HG02623 (cell line): Measurements from ENCODE around the gene RCBTB1.
"Not testable (repeated sequence)": the region's sequence is repeated elsewhere in the genome, so short reads cannot be mapped to it uniquely, and the experiment has no call there.

Experiments used
- ATAC-seq: cut with Tn5 transposase; IDR thresholded peaks from one replicate; pipeline ENCODE4 v1.9.1; 2021; ENCODE audit warnings: moderate library complexity; ENCODE audit not compliant: unreplicated experiment

The RCBTB1 gene

GRCh38 chr13:49585220-49586157, at the start of gene RCBTB1:
RCBTB1 (minus strand) TSS chr13:49585558; CDS start chr13:49567279, 18,279 bp downstream.
- peak; percentile 87 for ATAC-seq

- no peak for ATAC-seq
Observed at GRCh38 chr13:49633710-49634109, 48.4 kb upstream of the RCBTB1 start.

GRCh38 chr13:49632156-49632555, 46.8 kb upstream of the RCBTB1 start:
- no peak for ATAC-seq

- no peak for ATAC-seq
Observed at GRCh38 chr13:49630580-49630979, 45.2 kb upstream of the RCBTB1 start.

- no peak for ATAC-seq
Observed at GRCh38 chr13:49629947-49630346, 44.6 kb upstream of the RCBTB1 start.

- no peak for ATAC-seq
Observed at GRCh38 chr13:49629196-49629938, 44.0 kb upstream of the RCBTB1 start.

GRCh38 chr13:49627831-49628652, 42.7 kb upstream of the RCBTB1 start, which contains the start of gene ARL11:
ARL11 (plus strand) TSS chr13:49628507; CDS start chr13:49630448, 1,941 bp downstream.
- ATAC-seq = peak; percentile 94

- no peak for ATAC-seq
Observed at GRCh38 chr13:49625392-49626079, 40.2 kb upstream of the RCBTB1 start.

GRCh38 chr13:49624229-49624628, 38.9 kb upstream of the RCBTB1 start:
- ATAC-seq = no peak

GRCh38 chr13:49622174-49622946, 37.0 kb upstream of the RCBTB1 start:
- ATAC-seq = no peak

- no peak for ATAC-seq
Observed at GRCh38 chr13:49620170-49620621, 34.8 kb upstream of the RCBTB1 start.

GRCh38 chr13:49616676-49617065, 31.3 kb upstream of the RCBTB1 start:
- ATAC-seq = no peak

GRCh38 chr13:49615836-49616675, 30.7 kb upstream of the RCBTB1 start:
- ATAC-seq = no peak

GRCh38 chr13:49612042-49612441, 26.7 kb upstream of the RCBTB1 start:
- not testable (repeated sequence) for ATAC-seq

GRCh38 chr13:49610176-49610575, 24.8 kb upstream of the RCBTB1 start:
- no peak for ATAC-seq

GRCh38 chr13:49608651-49609331, 23.4 kb upstream of the RCBTB1 start:
- ATAC-seq = no peak

GRCh38 chr13:49607761-49608160, 22.4 kb upstream of the RCBTB1 start:
- no peak for ATAC-seq
